Mammary epithelial cell (primary cell): Measurements from ENCODE around the gene AGPAT3.

Experiments used
- EZH2 ChIP-seq: IDR thresholded peaks from 2 replicates; pipeline ENCODE4 v1.6.1; 2012; ENCODE audit warnings: low read length, inconsistent platforms, borderline replicate concordance
- TF ChIP-seq, protein P1 (sequence below), 2 donors: IDR thresholded peaks in 1 of 2; conservative IDR thresholded peaks in 1 of 2; 2 replicates each; pipeline ENCODE4 v1.5.1; 2011 to 2012; ENCODE audit warnings: inconsistent platforms in 2 of 2, low read length in 2 of 2, mild to moderate bottlenecking in 2 of 2, control low read depth in 1 of 2, low read depth in 1 of 2; ENCODE audit not compliant: insufficient read depth in 1 of 2; ENCODE audit errors: extremely low read depth in 1 of 2

DNA sequence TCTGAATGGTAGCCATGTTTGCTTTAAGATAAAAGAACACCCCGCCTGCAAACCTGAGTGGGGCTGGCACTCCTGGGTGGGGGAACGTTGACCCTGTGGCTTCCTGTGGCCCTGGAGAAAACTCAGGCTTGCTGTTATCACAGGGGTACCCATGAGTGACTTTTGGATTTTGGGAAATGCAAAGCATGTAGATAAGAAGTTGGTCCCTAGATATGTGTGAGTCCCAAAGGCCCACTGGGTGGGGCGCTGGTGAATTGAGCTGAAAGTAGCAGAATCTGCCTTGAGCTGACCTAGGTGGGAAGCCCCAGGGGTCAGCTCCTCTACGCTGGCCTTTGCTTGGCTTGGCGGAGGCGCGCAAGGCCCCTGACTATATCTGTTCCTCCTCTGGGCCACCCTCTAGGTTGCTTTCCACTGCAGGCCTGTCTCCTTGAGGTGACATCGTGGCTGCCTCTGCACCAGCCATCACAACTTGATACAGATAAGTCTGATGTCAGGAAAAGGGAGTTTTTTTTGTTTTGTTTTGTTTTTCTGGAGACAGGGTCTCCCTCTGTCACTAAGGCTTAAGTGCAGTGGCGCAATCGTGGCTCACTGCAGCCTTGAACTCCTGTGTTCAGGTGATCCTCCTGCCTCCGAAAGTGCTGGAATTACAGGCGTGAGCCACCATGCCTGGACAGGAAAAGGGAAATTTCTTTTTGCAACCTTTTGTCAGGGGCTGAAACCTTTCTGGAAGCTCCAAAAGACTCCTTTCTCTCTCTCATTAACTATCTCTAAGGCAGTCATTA lies 72.2 kb downstream of the AGPAT3 start:
- TF ChIP-seq, protein P1, sequence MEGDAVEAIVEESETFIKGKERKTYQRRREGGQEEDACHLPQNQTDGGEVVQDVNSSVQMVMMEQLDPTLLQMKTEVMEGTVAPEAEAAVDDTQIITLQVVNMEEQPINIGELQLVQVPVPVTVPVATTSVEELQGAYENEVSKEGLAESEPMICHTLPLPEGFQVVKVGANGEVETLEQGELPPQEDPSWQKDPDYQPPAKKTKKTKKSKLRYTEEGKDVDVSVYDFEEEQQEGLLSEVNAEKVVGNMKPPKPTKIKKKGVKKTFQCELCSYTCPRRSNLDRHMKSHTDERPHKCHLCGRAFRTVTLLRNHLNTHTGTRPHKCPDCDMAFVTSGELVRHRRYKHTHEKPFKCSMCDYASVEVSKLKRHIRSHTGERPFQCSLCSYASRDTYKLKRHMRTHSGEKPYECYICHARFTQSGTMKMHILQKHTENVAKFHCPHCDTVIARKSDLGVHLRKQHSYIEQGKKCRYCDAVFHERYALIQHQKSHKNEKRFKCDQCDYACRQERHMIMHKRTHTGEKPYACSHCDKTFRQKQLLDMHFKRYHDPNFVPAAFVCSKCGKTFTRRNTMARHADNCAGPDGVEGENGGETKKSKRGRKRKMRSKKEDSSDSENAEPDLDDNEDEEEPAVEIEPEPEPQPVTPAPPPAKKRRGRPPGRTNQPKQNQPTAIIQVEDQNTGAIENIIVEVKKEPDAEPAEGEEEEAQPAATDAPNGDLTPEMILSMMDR (conservative IDR thresholded peaks at IDR 0.05 in 1 of 2, IDR thresholded peaks at IDR 0.05 in 1 of 2; ENCODE audit: extremely low read depth in 1 of 2, insufficient read depth in 1 of 2, low read depth in 1 of 2, low read length in 2 of 2): no peak
- no peak for TF ChIP-seq EZH2
